Smooth muscle cell (in vitro differentiated cells): ENCODE measurements around the gene ARMH2. TPM values are rescaled to one million over a fixed set of nuclear protein-coding genes. Genes with fewer than 3 reads are reported as not detected.

Experiments
- DNase-seq: peaks from one replicate; lab custom pipeline; 2025; ENCODE audit not compliant: unreplicated experiment; lab: John Stamatoyannopoulos, UW
- H2AFZ ChIP-seq: fragments of 200-600 bp; sonication (generic); 2 replicates; pipeline ENCODE4 v1.6.0; 2016; ENCODE audit warnings: antibody characterized with exemption, low read depth, mild to moderate bottlenecking
- H3F3A ChIP-seq: fragments of 200-600 bp; sonication (generic); 2 replicates; pipeline ENCODE4 v1.6.0; 2017; ENCODE audit warnings: antibody characterized with exemption, low read depth
- H3K27ac ChIP-seq: fragments of 200-600 bp; sonication (generic); 2 replicates; pipeline ENCODE4 v1.5.1; 2016; ENCODE audit warnings: low read depth, mild to moderate bottlenecking
- H3K27me3 ChIP-seq: fragments of 200-600 bp; sonication (generic); 2 replicates; pipeline ENCODE4 v1.6.1; 2016; ENCODE audit warnings: low read depth, mild to moderate bottlenecking
- H3K36me3 ChIP-seq: fragments of 200-600 bp; sonication (generic); 2 replicates; pipeline ENCODE4 v1.5.1; 2016; ENCODE audit warnings: low read depth
- H3K4me1 ChIP-seq: fragments of 200-600 bp; sonication (generic); 2 replicates; pipeline ENCODE4 v1.5.1; 2016; ENCODE audit warnings: low read depth
- H3K4me2 ChIP-seq: fragments of 200-600 bp; sonication (generic); 2 replicates; pipeline ENCODE4 v1.6.0; 2016; ENCODE audit warnings: mild to moderate bottlenecking
- H3K4me3 ChIP-seq: fragments of 200-600 bp; sonication (generic); 2 replicates; pipeline ENCODE4 v1.5.1; 2016; ENCODE audit warnings: mild to moderate bottlenecking
- H3K79me2 ChIP-seq: fragments of 200-600 bp; sonication (generic); 2 replicates; pipeline ENCODE4 v1.6.0; 2016; ENCODE audit warnings: low read depth, mild to moderate bottlenecking
- H3K9ac ChIP-seq: fragments of 200-600 bp; sonication (generic); 2 replicates; pipeline ENCODE4 v1.6.0; 2016; ENCODE audit warnings: low read depth
- H3K9me3 ChIP-seq: fragments of 200-600 bp; sonication (generic); replicated peaks from 2 replicates; pipeline ENCODE4 v1.5.1; 2016; ENCODE audit warnings: low read depth
- H4K20me1 ChIP-seq: fragments of 200-600 bp; sonication (generic); 2 replicates; pipeline ENCODE4 v1.6.0; 2016; ENCODE audit warnings: low read depth
- WGBS: methylation state at CpG from one replicate; pipeline ENCODE4 v1.1.7; 2016; ENCODE audit warnings: low lambda C conversion rate; 5-methylcytosine and 5-hydroxymethylcytosine counted together
- polyA plus RNA-seq: library from polyadenylated mRNA; unstranded; fragments of >200 nt; fragmentation: Nextera tagmentation; extraction: Ambion mirVana; gene quantifications from 2 replicates; pipeline ENCODE4 v1.2.1, GENCODE V29; 2016
- total RNA-seq: library from RNA; depleted of rRNA; stranded (reverse); fragments of >200 nt; gene quantifications from 2 replicates; pipeline ENCODE4 v1.2.3, GENCODE V29; 2014
- TF ChIP-seq, protein P1 (sequence below): fragments of 200-600 bp; sonication (generic); IDR thresholded peaks from 2 replicates; pipeline ENCODE4 v1.5.1; 2017; ENCODE audit warnings: borderline replicate concordance, mild to moderate bottlenecking, antibody characterized with exemption; ENCODE audit not compliant: insufficient read depth, poor library complexity, severe bottlenecking

The ARMH2 gene
- total and polyA plus RNA-seq, 2 experiments from 2014 or later, result not detected

DNA sequence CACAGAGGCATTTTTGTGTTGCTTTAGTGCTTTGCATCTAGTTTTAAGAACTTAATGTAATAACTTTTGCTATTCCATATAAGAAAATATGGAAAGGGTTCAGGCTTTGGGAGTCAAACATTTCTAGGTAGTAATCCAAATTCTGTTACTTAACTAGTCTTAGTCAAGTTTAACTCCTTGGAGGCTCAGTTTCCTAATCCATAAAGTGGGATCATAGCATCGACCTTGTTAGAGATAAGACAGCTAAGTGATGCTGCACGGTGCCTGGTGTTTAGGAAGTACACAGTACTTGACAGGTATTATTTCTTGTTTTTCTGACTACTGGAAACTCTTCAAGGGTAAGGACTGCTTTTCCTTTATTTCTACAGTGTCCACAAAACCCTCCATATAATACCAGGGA is 24.5 kb upstream of the ARMH2 start:
- Histone ChIP-seq H3K4me3 (no peak overlapping the region), H3K79me2 (no peaks in the 10 kb centered on the region), H3K4me2 (no peak overlapping the region), H3K9me3 (no peaks in the 10 kb centered on the region), H3F3A (no peaks in the 10 kb centered on the region), H3K9ac (no peak overlapping the region), H2AFZ (no peak overlapping the region), H3K27me3 (no peaks in the 10 kb centered on the region), H3K36me3 (no peaks in the 10 kb centered on the region), H3K27ac (no peak overlapping the region), H3K4me1 (peaks cover 8% of the 10 kb centered on the region), H4K20me1 (no peaks in the 10 kb centered on the region)
- TF ChIP-seq, protein P1, sequence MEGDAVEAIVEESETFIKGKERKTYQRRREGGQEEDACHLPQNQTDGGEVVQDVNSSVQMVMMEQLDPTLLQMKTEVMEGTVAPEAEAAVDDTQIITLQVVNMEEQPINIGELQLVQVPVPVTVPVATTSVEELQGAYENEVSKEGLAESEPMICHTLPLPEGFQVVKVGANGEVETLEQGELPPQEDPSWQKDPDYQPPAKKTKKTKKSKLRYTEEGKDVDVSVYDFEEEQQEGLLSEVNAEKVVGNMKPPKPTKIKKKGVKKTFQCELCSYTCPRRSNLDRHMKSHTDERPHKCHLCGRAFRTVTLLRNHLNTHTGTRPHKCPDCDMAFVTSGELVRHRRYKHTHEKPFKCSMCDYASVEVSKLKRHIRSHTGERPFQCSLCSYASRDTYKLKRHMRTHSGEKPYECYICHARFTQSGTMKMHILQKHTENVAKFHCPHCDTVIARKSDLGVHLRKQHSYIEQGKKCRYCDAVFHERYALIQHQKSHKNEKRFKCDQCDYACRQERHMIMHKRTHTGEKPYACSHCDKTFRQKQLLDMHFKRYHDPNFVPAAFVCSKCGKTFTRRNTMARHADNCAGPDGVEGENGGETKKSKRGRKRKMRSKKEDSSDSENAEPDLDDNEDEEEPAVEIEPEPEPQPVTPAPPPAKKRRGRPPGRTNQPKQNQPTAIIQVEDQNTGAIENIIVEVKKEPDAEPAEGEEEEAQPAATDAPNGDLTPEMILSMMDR, result no peak
- WGBS, result 90% methylated on average over 2 of the region's 2 CpGs
- no peak for DNase-seq

DNA sequence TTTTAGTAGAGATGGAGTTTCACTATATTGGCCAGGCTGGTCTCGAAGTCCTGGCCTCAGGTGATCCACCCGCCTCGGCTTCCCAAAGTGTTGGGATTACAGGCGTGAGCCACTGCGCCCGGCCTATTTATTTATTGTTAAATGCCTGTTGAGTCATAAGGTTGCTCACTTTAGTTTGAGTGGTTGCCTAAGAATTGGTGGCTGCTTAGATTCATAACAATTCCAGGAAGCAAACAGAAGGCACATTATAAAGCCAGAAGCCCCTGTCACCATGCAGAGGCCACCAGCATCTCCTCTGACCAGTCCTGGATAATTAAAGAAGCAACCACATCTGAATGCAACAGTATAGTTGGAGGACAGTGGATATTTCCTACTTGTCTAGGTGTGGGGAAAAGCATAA is 24.0 kb upstream of the ARMH2 start:
- H3K4me1 ChIP-seq, result peaks cover 9% of the 10 kb centered on the region
- no peak overlapping the region for H3K9ac ChIP-seq
- H2AFZ ChIP-seq, result no peak overlapping the region
- TF ChIP-seq, protein P1, result no peak
- no peaks in the 10 kb centered on the region for H3F3A ChIP-seq
- H3K9me3 ChIP-seq, result no peaks in the 10 kb centered on the region
- H4K20me1 ChIP-seq, result no peaks in the 10 kb centered on the region
- H3K27ac ChIP-seq, result no peak overlapping the region
- no peaks in the 10 kb centered on the region for H3K79me2 ChIP-seq
- no peak for DNase-seq
- no peaks in the 10 kb centered on the region for H3K36me3 ChIP-seq
- H3K4me3 ChIP-seq, result no peak overlapping the region
- no peaks in the 10 kb centered on the region for H3K27me3 ChIP-seq
- 89% methylated on average over 6 of the region's 6 CpGs for WGBS
- no peak overlapping the region for H3K4me2 ChIP-seq

DNA sequence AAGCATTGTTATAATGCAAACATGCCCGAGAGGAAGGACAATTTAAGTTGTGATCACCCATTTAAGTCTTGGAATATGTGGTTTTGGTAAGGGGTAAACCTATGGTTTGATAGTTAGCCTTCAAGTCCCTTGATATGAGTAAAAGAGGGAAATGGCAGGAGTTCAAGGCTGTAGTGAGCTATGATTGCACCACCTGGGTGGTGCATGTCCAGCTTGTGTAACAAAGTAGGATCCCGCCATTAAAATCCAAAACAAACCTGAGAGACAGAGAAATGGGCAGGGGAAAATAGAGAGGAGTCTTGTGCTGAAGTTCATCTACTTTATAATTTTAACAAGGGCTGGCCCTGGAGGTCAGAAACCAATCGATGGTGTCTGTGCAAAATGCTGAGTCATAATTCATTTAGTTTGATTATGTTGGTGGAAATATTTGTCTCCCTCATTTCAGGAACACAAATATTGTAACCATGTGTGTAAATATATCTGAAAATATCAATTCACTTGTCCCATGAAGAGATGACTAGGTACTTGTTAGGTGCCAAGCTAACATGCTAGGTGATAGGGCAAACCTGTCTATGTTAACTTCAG is 23.2 kb upstream of the ARMH2 start:
- no peak overlapping the region for H3K4me3 ChIP-seq
- WGBS, result over 99% methylated on average over 3 of the region's 3 CpGs
- TF ChIP-seq, protein P1, result no peak

DNA sequence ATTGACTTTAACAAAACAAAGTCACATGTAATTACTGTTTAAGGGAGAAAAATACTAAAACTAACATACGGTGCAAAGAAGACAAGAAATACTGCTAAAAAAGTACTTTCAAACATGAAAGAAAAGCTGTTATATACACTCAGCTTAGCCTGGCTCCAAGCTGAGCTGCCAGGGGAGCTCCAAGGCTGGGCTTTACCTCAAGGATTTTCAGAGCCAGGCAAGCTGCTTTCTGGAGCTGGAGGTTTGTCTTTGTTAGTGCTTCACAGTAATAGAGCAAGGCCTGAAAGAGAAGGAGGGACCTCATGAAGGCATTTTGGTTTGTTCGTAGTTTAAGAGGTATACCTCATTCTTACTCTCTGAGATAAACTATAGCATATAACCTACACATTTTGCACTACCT is 19.6 kb upstream of the ARMH2 start:
- H3F3A ChIP-seq, result no peaks in the 10 kb centered on the region
- H3K79me2 ChIP-seq, result no peaks in the 10 kb centered on the region
- no peak overlapping the region for H3K9ac ChIP-seq
- no peak overlapping the region for H3K4me2 ChIP-seq
- WGBS, result 98% methylated on average over 2 of the region's 2 CpGs
- H3K4me3 ChIP-seq, result no peak overlapping the region
- TF ChIP-seq, protein P1, result no peak
- H3K4me1 ChIP-seq, result peaks cover 9% of the 10 kb centered on the region
- no peak for DNase-seq
- H3K9me3 ChIP-seq, result no peaks in the 10 kb centered on the region
- no peak overlapping the region for H2AFZ ChIP-seq
- no peaks in the 10 kb centered on the region for H4K20me1 ChIP-seq
- no peaks in the 10 kb centered on the region for H3K36me3 ChIP-seq
- H3K27me3 ChIP-seq, result no peaks in the 10 kb centered on the region
- no peak overlapping the region for H3K27ac ChIP-seq

More for the DNA sequence above, 23.2 kb upstream of the ARMH2 start:
- Histone ChIP-seq H3K27me3 (no peaks in the 10 kb centered on the region), H2AFZ (no peak overlapping the region), H4K20me1 (no peaks in the 10 kb centered on the region), H3F3A (no peaks in the 10 kb centered on the region), H3K79me2 (no peaks in the 10 kb centered on the region), H3K9ac (no peak overlapping the region), H3K9me3 (no peaks in the 10 kb centered on the region), H3K4me2 (no peak overlapping the region), H3K27ac (no peak overlapping the region), H3K36me3 (no peaks in the 10 kb centered on the region), H3K4me1 (peaks cover 9% of the 10 kb centered on the region)
- DNase-seq, result no peak
